Right ventricle myocardium inferior (tissue), 1 donor: Measurements from ENCODE around the gene SUN2. TPM values are rescaled to one million over a fixed set of nuclear protein-coding genes. Genes with fewer than 3 reads are reported as not detected.

Experiments
- ATAC-seq: fragments of 200-7000 bp; cut with Tn5 transposase; one replicate; pipeline ENCODE4 v1.9.1; 2020; ENCODE audit warnings: mild to moderate bottlenecking, moderate library complexity
- DNase-seq: peaks from one replicate; pipeline ENCODE4 v3.0.0; 2021; ENCODE audit errors: missing footprints
- intact Hi-C: fragments of 100-400 bp; cut with DNase I; formaldehyde crosslinking; loops from one replicate; pipeline ENCODE4 v1.11.0; 2022
- total RNA-seq: library from RNA; stranded (reverse); fragmentation: NEBNext Ultra II Directional; extraction: Animal tissue kit (Norgen Biotek cat#: 25700); gene quantifications from one replicate; pipeline ENCODE4 v1.2.1, GENCODE V29; 2021
- donor health status: DM: no; HTN: yes; CAD: no; lungs with severe emphysema.

The SUN2 gene
- total RNA-seq, 1 donor from 2014 or later, result 126 TPM

- intact Hi-C loops, result no loop called here
- no peak for DNase-seq
- ATAC-seq, result no peak
These were observed 2.6 kb upstream of the SUN2 start for GRCh38 chr22:38758276-38758945.

- DNase-seq (no peak), ATAC-seq (no peak)
- intact Hi-C loops, result no loop called here
These were observed 1.6 kb upstream of the SUN2 start for GRCh38 chr22:38757464-38757757.

- ATAC-seq (no peak), DNase-seq (no peak)
- intact Hi-C loops, result no loop called here
These were observed 1.1 kb upstream of the SUN2 start for GRCh38 chr22:38756711-38757463.

- ATAC-seq (peak; percentile 85), DNase-seq (peak; percentile 99)
- intact Hi-C loops, result loop anchor here (2.0 kb wide), 1 partner anchor 49 kb away; no protein-coding TSS in a partner anchor
These were observed 465 bp downstream of the SUN2 start for GRCh38 chr22:38755155-38755910.

GRCh38 chr22:38754751-38755154, 1.0 kb downstream of the SUN2 start:
- intact Hi-C loops, result loop anchor here (2.0 kb wide), 1 partner anchor 48 kb away; no protein-coding TSS in a partner anchor
- ATAC-seq (peak; percentile 18), DNase-seq (no peak)

- DNase-seq (no peak), ATAC-seq (peak; percentile 14)
- intact Hi-C loops, result loop anchor here (2.0 kb wide), 1 partner anchor 47 kb away; no protein-coding TSS in a partner anchor
These were observed 1.6 kb downstream of the SUN2 start for GRCh38 chr22:38753948-38754750.

GRCh38 chr22:38751422-38752346, 4.1 kb downstream of the SUN2 start:
- no peak for ATAC-seq
- DNase-seq, result peak; percentile 90
- intact Hi-C loops, result no loop called here

GRCh38 chr22:38751066-38751421, 4.8 kb downstream of the SUN2 start:
- intact Hi-C loops, result no loop called here
- DNase-seq (no peak), ATAC-seq (no peak)

GRCh38 chr22:38750638-38751037, 5.2 kb downstream of the SUN2 start:
- intact Hi-C loops, result no loop called here
- DNase-seq, result no peak
- ATAC-seq, result no peak

- ATAC-seq (no peak), DNase-seq (no peak)
- intact Hi-C loops, result no loop called here
These were observed 5.7 kb downstream of the SUN2 start for GRCh38 chr22:38750104-38750503.

- ATAC-seq (no peak), DNase-seq (peak; percentile 55)
- intact Hi-C loops, result no loop called here
These were observed 7.2 kb downstream of the SUN2 start for GRCh38 chr22:38748487-38749136.

GRCh38 chr22:38745676-38746460, 9.9 kb downstream of the SUN2 start:
- intact Hi-C loops, result no loop called here
- ATAC-seq, result no peak
- peak; percentile 21 for DNase-seq

- intact Hi-C loops, result no loop called here
- DNase-seq (peak; percentile 23), ATAC-seq (no peak)
These were observed 10.8 kb downstream of the SUN2 start for GRCh38 chr22:38744981-38745380.

GRCh38 chr22:38742176-38742942, 13.4 kb downstream of the SUN2 start:
- DNase-seq, result peak; percentile 37
- intact Hi-C loops, result no loop called here
- no peak for ATAC-seq

GRCh38 chr22:38741576-38741975, 14.2 kb downstream of the SUN2 start:
- no peak for ATAC-seq
- intact Hi-C loops, result no loop called here
- peak; percentile 5 for DNase-seq

GRCh38 chr22:38741166-38741565, 14.6 kb downstream of the SUN2 start:
- no peak for ATAC-seq

More at GRCh38 chr22:38741166-38741565, 14.6 kb downstream of the SUN2 start:
- DNase-seq, result peak; percentile 45
- intact Hi-C loops, result no loop called here
